ENCODE measurements around the gene COQ2.

DNA sequence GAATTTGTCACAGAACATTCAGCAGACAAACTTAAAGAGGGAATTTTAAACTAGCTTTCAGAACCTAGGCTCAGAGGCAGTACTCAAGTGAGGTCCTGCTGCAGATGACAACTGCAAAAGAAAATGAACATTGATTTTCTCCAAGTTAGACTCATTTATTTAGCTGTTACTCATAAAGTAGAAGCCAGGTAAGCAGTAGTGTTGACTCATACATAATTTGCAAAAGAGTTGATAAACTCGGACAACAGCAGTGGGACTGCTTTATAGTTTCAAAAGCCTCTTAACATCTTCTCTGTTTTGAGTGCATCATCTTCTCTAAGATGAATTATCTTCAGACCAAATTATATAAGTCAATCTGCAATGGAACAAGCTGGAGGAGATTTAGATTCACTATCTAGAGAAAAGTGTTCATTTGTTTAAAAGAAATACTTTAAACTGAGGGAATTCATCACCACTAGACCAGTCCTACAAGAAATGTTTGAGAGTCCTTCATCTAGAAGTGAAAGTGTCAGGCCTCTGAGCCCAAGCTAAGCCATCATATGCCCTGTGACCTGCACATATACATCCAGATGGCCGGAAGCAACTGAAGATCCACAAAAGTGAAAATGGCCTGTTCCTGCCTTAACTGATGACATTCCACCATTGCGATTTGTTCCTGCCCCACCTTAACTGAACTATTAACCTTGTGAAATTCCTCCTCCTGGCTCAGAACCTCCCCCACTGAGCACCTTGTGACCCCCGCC is 49.5 kb downstream of the COQ2 start:
- no peak for TF ChIP-seq EZH2 (IDR thresholded peaks at IDR 0.05; ENCODE audit: insufficient read depth, low read length)
- no peak for TF ChIP-seq CTCF (IDR thresholded peaks at IDR 0.05; ENCODE audit: insufficient read depth, low read depth, low read length)
